ENCODE measurements around the gene RASA3.
"Not testable (repeated sequence)": the region's sequence is repeated elsewhere in the genome, so short reads cannot be mapped to it uniquely, and the experiment has no call there.

The RASA3 gene

GRCh38 chr13:114098689-114099056, 33.8 kb downstream of the RASA3 start:
- not testable (repeated sequence) for DNase-seq

DNA sequence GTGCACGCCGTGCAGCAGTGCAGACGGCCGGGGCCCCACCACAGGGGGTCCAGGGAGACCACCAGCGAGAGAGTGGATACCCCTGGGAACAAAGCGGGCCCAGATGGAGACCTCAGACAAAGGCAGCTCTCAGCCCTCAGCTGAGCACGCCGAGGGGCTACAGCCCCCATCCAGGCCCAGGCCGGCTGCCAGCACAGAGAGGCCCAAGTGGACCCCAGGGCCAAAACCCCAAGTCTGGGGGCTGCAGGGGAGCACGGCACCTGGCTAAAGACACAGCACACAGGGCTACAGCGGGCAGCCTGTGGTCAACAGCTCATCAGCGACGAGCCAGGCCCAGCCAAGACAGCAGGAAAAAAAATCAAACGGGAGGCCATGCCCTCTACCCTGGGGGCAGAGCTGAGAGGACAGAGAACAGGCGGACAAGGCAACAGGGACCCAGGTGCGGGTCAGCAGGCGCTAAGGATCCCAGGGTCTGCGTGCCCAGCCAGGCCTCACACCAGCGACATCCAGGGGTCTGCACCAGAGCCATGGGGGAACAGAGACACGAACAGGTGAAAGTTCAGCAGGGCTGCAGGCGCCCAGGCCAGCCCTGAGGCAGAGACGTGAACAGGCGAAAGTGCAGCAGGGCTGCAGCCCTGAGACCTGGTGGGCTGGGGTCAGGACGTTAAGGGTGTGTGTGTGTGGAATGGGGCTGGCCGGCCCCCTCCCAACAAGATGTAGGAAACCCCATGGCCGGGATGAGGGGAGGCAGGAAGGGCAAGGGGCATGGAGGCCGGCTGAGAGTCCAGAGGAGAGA, 34.3 kb downstream of the RASA3 start:
- DNase-seq, result peak; percentile 66

- peak; percentile 80 for DNase-seq
Measured at GRCh38 chr13:114097212-114097892, 35.1 kb downstream of the RASA3 start.

DNA sequence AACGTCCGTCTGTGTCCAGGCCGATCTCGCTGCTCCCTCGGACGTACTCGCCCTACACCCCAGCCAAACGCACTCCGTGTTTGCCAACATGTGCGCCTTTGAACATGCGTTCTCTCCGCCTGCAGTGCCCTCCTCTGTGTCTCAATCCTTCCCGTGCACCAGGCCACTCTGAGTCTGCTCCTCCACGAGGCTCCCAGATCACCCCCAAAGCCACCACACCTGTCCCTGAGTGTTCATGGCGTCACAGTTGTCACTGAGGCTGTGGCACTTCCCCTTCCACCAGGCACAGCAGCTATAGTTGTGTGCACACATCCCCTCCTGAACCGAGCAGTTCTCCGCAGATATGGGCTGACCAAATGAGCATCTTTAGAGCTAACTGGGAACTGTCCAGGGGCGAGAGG, 35.6 kb downstream of the RASA3 start:
- DNase-seq, result no peak

DNA sequence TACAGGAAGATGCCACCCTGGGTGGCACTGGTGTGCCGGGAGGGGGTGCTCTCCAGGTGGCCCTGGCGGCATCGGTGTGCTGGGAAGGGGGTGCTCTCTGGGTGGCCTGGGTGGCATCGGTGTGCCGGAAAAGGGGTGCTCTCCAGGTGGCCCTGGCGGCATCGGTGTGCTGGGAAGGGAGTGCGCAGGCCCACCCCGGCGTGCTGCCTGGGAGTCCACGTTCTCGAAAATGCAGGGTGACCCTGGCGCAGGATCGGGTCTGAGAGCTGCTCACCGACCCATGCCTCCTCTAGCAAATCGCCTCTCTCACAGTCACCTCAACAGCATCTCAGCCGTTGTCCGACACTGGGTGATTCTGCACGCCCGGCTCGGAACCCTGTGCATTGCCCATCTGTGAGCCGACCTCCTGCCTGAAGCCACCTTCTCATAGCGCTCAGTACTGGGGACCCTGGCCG, 36.4 kb downstream of the RASA3 start:
- DNase-seq, result no peak

- DNase-seq, result no peak
Measured at GRCh38 chr13:114095486-114095885, 36.9 kb downstream of the RASA3 start.

- no peak for DNase-seq
Measured at GRCh38 chr13:114093118-114093517, 39.3 kb downstream of the RASA3 start.

DNA sequence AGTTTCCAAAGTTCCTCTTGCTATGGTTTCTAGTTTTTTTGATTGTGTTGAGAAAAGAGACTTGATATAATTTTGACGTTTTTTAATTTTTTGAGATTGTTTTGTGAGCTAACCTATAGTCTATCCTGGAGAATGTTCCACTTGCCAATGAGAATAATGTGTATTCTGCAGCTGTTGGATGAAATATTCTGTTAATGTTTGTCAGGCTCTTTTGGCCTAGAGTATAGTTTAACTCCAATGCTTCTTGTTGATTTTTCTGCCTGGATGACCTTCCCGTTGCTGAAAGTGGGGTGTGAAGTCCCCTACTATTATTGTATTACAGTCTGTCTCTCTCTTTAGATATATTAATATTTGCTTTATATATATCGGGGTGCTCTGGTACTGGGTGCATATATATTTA, 40.0 kb downstream of the RASA3 start:
- no peak for DNase-seq

GRCh38 chr13:114090476-114090875, 41.9 kb downstream of the RASA3 start:
- no peak for DNase-seq

- no peak for DNase-seq
Measured at GRCh38 chr13:114089751-114090400, 42.5 kb downstream of the RASA3 start.

DNA sequence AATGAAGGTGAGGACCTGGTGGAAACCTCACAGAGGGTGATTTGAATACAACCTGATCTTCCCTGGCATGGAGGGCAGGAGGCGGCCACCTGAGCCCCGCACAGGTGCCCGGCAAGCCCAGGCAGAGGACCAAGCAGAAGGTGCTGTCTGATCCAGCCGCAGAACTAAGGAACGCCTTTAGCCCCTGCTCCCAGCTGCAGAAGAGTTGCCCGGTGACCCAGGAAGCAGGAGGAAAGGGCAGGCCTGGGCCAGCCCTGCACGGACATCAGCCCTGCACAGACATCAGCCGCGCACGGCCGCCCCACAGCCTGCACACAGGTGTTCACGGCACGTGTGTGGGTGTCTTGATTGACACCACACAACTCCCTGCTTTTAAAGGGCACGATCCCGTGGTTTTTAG, 43.1 kb downstream of the RASA3 start:
- DNase-seq, result no peak

GRCh38 chr13:114088863-114089262, 43.6 kb downstream of the RASA3 start:
- no peak for DNase-seq

DNA sequence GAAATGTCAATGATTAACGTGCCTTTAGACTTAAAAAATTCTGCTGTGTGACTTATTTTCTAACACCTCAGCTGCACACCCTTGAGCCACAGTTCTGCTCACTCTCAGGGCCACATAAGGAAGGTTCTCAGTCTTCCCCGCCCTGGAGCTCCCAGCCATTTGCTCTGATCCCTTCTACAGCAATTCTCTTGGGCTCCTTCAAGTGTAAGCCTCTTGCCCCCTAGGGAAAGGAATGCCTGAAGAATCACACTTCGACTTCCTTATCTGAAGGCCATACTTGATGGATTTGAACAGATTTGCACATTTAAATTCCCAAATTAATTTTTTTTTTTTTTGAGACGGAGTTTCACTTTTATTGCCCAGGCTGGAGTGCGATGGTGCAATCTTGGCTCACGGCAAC, 44.2 kb downstream of the RASA3 start:
- no peak for DNase-seq

DNA sequence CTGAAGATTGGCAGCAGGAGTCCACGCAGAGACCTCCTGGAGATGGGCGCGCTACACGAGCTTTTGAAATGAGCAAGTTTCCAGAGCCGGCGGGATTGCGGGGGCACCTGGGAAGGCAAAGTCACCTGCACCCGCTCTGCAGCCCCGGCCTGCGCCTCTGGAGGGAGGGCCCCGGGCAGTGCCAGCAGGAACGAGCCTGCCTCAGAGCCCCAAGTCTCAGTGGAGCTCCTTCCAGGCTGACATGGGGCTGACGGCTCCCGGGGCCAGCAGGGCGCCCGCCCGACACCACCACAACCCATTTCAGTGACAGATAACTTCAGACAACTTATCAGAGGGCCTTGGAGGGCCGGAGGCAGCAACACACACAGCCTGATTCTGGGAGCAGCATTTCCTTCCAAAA, 45.0 kb downstream of the RASA3 start:
- DNase-seq, result no peak

DNA sequence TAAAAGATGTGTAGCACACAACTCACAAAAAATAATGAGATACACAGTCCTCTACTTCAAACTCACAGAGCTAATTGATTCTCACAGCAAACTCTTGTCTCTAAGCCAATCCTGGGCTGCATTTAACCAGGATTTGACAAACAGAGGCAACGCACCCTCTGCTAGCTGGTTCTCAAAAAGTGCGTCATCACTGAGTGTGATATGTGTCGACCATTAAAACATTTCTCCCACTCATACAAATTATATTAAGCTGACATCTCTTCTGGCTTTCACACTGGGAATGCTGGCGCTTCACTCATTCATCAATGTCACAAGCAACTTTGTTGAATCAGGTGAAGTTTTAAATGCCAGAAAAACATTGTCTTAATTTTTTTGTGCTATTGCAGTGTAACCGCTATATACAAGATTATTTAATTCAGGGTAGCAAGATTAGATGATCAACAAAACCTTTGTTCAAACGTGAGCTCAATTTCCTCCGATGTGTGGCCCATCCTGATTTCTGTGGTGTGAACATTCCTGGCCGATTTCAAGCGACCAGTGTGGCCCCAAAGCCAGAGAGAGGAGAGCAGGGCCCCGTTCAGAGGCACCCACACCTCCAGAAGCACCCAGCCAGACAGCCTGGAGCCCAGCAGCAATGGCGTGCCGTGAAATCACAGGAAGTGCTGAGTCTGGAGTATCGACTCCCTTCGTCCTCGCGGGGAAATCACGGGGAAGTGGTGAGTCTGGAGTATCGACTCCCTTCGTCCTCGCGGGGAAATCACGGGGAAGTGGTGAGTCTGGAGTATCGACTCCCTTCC, 49.4 kb downstream of the RASA3 start:
- no peak for DNase-seq

DNA sequence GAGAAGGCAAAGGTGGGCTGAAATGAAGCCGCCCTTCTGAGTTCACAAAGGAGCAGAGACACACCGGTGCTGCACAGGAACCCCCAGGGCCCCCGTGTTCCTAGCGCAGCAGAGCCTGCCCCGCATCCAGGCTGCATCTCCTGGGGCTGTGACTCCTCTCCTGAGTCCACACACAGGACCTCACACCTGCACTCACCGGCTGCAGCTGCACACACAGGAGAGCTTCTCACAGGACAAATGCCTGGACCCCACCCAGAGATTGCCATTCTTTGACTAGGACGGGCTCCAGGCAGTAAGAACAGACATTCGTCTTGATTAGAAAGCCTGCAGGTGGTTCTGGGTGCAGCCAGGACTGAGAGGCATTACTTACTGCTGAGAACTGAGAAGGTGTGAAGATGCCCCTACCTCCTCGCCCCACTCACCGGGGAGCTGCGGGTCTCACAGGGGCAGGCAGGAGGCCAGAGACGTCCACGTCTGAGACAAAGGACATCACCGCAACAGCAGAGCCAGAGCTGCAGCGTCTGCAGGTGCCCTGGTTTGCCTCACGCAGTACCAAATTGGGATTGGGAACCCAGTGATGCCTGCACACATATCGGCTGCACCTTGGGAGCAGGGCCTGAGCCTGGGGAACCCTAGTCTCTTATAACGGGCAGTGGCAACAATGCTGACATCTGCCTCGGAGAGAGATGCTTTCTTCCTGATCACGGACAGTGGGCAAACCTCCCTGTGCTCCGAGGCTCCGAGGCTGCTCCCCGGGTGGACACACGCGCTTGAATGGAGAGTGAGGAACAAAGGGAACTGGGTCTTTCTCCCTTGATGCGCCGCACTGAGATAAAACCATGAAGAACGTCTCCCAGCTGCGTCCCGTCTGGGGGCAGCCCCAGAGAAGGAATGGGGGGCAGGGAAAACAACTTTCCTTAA, 50.4 kb downstream of the RASA3 start:
- no peak for DNase-seq

GRCh38 chr13:114080739-114081561, 51.5 kb downstream of the RASA3 start:
- DNase-seq, result no peak

GRCh38 chr13:114079601-114080536, 52.6 kb downstream of the RASA3 start:
- no peak for DNase-seq

Data from eye (tissue), 1 donor.